ENCODE results near the gene TNRC6B.
A peak's percentile ranks its signal among the peaks of the same experiment; 100 is the strongest.

TNRC6B gene

GRCh38 chr22:40348025-40348658 is 170.4 kb downstream of the TNRC6B start (continued):
- TF ChIP-seq ZFP3 (tag by site-specific recombination; IDR thresholded peaks at IDR 0.05; ENCODE audit: low read depth) (no peak), ZNF138 (tag by site-specific recombination; IDR thresholded peaks at IDR 0.05; ENCODE audit: borderline replicate concordance) (no peak), SCRT1 (tag by site-specific recombination; IDR thresholded peaks at IDR 0.05; ENCODE audit: borderline replicate concordance) (no peak), MEIS1 (CRISPR knock-in tag; IDR thresholded peaks at IDR 0.05; ENCODE audit: borderline replicate concordance) (no peak), ZSCAN4 (tag by site-specific recombination; IDR thresholded peaks at IDR 0.05) (no peak), ZNF701 (tag by site-specific recombination; IDR thresholded peaks at IDR 0.05) (no peak), SP2 (tag by site-specific recombination; IDR thresholded peaks at IDR 0.05) (no peak), ZNF548 (tag by site-specific recombination; IDR thresholded peaks at IDR 0.05) (no peak), ZBTB17 (tag by site-specific recombination; IDR thresholded peaks at IDR 0.05) (peak; percentile 47; the same call in 1 of the 2 replicates), ZNF184 (tag by site-specific recombination; IDR thresholded peaks at IDR 0.05) (no peak), ZNF23 (tag by site-specific recombination; IDR thresholded peaks at IDR 0.05; ENCODE audit: borderline replicate concordance) (no peak), CTCF (tag by site-specific recombination; IDR thresholded peaks at IDR 0.05) (peak; percentile 75), ZSCAN30 (tag by site-specific recombination; IDR thresholded peaks at IDR 0.05) (no peak), ZFP41 (tag by site-specific recombination; IDR thresholded peaks at IDR 0.05; ENCODE audit: borderline replicate concordance) (no peak)
- TF ChIP-seq, protein P1, sequence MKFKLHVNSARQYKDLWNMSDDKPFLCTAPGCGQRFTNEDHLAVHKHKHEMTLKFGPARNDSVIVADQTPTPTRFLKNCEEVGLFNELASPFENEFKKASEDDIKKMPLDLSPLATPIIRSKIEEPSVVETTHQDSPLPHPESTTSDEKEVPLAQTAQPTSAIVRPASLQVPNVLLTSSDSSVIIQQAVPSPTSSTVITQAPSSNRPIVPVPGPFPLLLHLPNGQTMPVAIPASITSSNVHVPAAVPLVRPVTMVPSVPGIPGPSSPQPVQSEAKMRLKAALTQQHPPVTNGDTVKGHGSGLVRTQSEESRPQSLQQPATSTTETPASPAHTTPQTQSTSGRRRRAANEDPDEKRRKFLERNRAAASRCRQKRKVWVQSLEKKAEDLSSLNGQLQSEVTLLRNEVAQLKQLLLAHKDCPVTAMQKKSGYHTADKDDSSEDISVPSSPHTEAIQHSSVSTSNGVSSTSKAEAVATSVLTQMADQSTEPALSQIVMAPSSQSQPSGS (tag by site-specific recombination; IDR thresholded peaks at IDR 0.05; ENCODE audit: low read depth): no peak

GRCh38 chr22:40352763-40353162 is 175.0 kb downstream of the TNRC6B start:
- TF ChIP-seq ZNF354C (tag by site-specific recombination; IDR thresholded peaks at IDR 0.05; ENCODE audit: borderline replicate concordance, low read depth): no peak
- no peak for TF ChIP-seq ZNF16 (tag by site-specific recombination; IDR thresholded peaks at IDR 0.05; ENCODE audit: low read depth)
- no peak for TF ChIP-seq ZNF404 (tag by site-specific recombination; IDR thresholded peaks at IDR 0.05)
- TF ChIP-seq ZNF169 (tag by site-specific recombination; IDR thresholded peaks at IDR 0.05): no peak
- CTCF ChIA-PET: interaction anchor here (0.6 kb wide), 1 partner anchor 991 kb away, joined by 3 read pairs; no protein-coding TSS in a partner anchor
- Histone ChIP-seq H3K36me3 (ENCODE audit: control insufficient read depth in 2 of 2, insufficient read depth in 1 of 2, low read length in 2 of 2) (peaks cover 84 to 87% of the 10 kb centered on the region in 2 experiments), H3K9me3 (ENCODE audit: control insufficient read depth, insufficient read depth, low read depth, low read length) (no peaks in the 10 kb centered on the region), H3K4me3 (ENCODE audit: low read depth, low read length) (no peak overlapping the region), H3K27ac (ENCODE audit: extremely low read depth, low read depth, low read length) (no peak overlapping the region), H3K4me1 (ENCODE audit: control insufficient read depth, insufficient read depth, low read length) (peaks cover 2% of the 10 kb centered on the region; the same call in 1 of the 2 replicates)
- POLR2A ChIA-PET: interaction anchor here (0.6 to 1.5 kb wide), 4 partner anchors 10 to 405 kb away, joined by 3 to 4 read pairs (median 4); no protein-coding TSS in a partner anchor

- TF ChIP-seq ZNF112 (tag by site-specific recombination; IDR thresholded peaks at IDR 0.05) (no peak), ZNF335 (tag by site-specific recombination; conservative IDR thresholded peaks at IDR 0.05) (no peak)
- ChIA-PET CTCF (interaction anchor here (0.6 to 1.5 kb wide), 2 partner anchors 13 to 112 kb away, joined by 3 to 6 read pairs; no protein-coding TSS in a partner anchor), POLR2A (interaction anchor here (1.2 kb wide), 1 partner anchor 8 kb away, joined by 3 read pairs; no protein-coding TSS in a partner anchor)
- no peaks in the 10 kb centered on the region for H3K9me3 ChIP-seq (ENCODE audit: control insufficient read depth, insufficient read depth, low read depth, low read length)
- no peak overlapping the region for H3K4me3 ChIP-seq (ENCODE audit: low read depth, low read length)
- H3K4me1 ChIP-seq (ENCODE audit: control insufficient read depth, insufficient read depth, low read length): no peaks in the 10 kb centered on the region
- H3K36me3 ChIP-seq (ENCODE audit: control insufficient read depth in 2 of 2, insufficient read depth in 1 of 2, low read length in 2 of 2): peaks cover 90 to 99% of the 10 kb centered on the region in 2 experiments
- no peak overlapping the region for H3K27ac ChIP-seq (ENCODE audit: extremely low read depth, low read depth, low read length)
These were observed 183.4 kb downstream of the TNRC6B start for GRCh38 chr22:40361100-40361499.
